Spleen (tissue), 7 donors: ENCODE data around the gene NGLY1.

Experiments
- POLR2A ChIP-seq, 3 donors: fragments of 450-650 bp; IDR thresholded peaks; one replicate each; pipeline ENCODE4 v1.5.1; 2017; ENCODE audit warnings: antibody characterized with exemption in 3 of 3, mild to moderate bottlenecking in 1 of 3
- TF ChIP-seq, protein P1 (sequence below), 11 experiments: fragments of 200-600 bp in 7 of 11; fragments of 450-650 bp in 4 of 11; sonication (generic) in 4 of 11; IDR thresholded peaks in 8 of 11; conservative IDR thresholded peaks in 3 of 11; 1 replicate in 7 of 11; 2 replicates in 4 of 11; pipeline versions ENCODE4 v1.4.0 to v1.8.0; 2016 to 2021; ENCODE audit warnings: antibody characterized with exemption in 11 of 11, inconsistent platforms in 4 of 11, mild to moderate bottlenecking in 1 of 11
- donor health status: DM: no; HTN: no; CAD: no; lungs with moderate emphysema.
- donor health status: DM: no; HTN: no; CAD: no.
- donor health status: DM: no; HTN: no; CAD: no.

- TF ChIP-seq, protein P1, sequence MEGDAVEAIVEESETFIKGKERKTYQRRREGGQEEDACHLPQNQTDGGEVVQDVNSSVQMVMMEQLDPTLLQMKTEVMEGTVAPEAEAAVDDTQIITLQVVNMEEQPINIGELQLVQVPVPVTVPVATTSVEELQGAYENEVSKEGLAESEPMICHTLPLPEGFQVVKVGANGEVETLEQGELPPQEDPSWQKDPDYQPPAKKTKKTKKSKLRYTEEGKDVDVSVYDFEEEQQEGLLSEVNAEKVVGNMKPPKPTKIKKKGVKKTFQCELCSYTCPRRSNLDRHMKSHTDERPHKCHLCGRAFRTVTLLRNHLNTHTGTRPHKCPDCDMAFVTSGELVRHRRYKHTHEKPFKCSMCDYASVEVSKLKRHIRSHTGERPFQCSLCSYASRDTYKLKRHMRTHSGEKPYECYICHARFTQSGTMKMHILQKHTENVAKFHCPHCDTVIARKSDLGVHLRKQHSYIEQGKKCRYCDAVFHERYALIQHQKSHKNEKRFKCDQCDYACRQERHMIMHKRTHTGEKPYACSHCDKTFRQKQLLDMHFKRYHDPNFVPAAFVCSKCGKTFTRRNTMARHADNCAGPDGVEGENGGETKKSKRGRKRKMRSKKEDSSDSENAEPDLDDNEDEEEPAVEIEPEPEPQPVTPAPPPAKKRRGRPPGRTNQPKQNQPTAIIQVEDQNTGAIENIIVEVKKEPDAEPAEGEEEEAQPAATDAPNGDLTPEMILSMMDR (IDR thresholded peaks at IDR 0.05 in 8 of 11, conservative IDR thresholded peaks at IDR 0.05 in 3 of 11), result no peak
- TF ChIP-seq POLR2A (IDR thresholded peaks at IDR 0.05), result no peak
Observed at GRCh38 chr3:25692341-25692740, 90.9 kb downstream of the NGLY1 start.
